OCI-LY1 (cell line): ENCODE data around the gene PERCC1.

Source experiments
- CTCF ChIP-seq: fragments of 200-600 bp; sonication (generic), shearing (Covaris generic); IDR thresholded peaks from 2 replicates; pipeline ENCODE4 v1.5.1; 2017; ENCODE audit warnings: mild to moderate bottlenecking, antibody characterized with exemption, low read length, moderate library complexity, mixed read lengths
- EZH2 ChIP-seq: fragments of 200-600 bp; sonication (generic), shearing (Covaris generic); IDR thresholded peaks from 2 replicates; pipeline ENCODE4 v1.8.0; 2017; ENCODE audit warnings: borderline replicate concordance, mixed run types, mild to moderate bottlenecking, antibody characterized with exemption, low read length, moderate library complexity, mixed read lengths

GRCh38 chr16:1472974-1473373, 42.1 kb downstream of the PERCC1 start:
- TF ChIP-seq CTCF (no peak), EZH2 (no peak)
